GM21367 (cell line): Measurements from ENCODE around the gene CYP2W1.
A peak's percentile ranks its signal among the peaks of the same experiment; 100 is the strongest.
"Not testable (repeated sequence)": the region's sequence is repeated elsewhere in the genome, so short reads cannot be mapped to it uniquely, and the experiment has no call there.

Experiments used
- ATAC-seq: cut with Tn5 transposase; IDR thresholded peaks from one replicate; pipeline ENCODE4 v1.9.1; 2021; ENCODE audit not compliant: unreplicated experiment

The CYP2W1 gene

GRCh38 chr7:1027242-1028043 is 44.5 kb downstream of the CYP2W1 start:
- no peak for ATAC-seq

- ATAC-seq = peak; percentile 38
Measured at GRCh38 chr7:1028044-1028770, 45.2 kb downstream of the CYP2W1 start.

- ATAC-seq = no peak
Measured at GRCh38 chr7:1028775-1029636, 46.0 kb downstream of the CYP2W1 start.

GRCh38 chr7:1029637-1030443 is 46.9 kb downstream of the CYP2W1 start:
- no peak for ATAC-seq

- no peak for ATAC-seq
Measured at GRCh38 chr7:1030444-1031070, 47.6 kb downstream of the CYP2W1 start.

- ATAC-seq = no peak
Measured at GRCh38 chr7:1031716-1032455, 48.9 kb downstream of the CYP2W1 start.

GRCh38 chr7:1032536-1033181 is 49.7 kb downstream of the CYP2W1 start:
- ATAC-seq = no peak

- ATAC-seq = no peak
Measured at GRCh38 chr7:1033546-1034145, 50.7 kb downstream of the CYP2W1 start.

GRCh38 chr7:1034769-1035168 is 51.8 kb downstream of the CYP2W1 start:
- not testable (repeated sequence) for ATAC-seq

GRCh38 chr7:1036164-1036928 is 53.4 kb downstream of the CYP2W1 start:
- not testable (repeated sequence) for ATAC-seq
